ENCODE data around the gene ACER1.

GRCh38 chr19:6269101-6269886, 64.1 kb downstream of the ACER1 start:
- no peak for TF ChIP-seq CTCF (conservative IDR thresholded peaks at IDR 0.05; ENCODE audit: low read length)
- TF ChIP-seq EZH2phosphoT487 (IDR thresholded peaks at IDR 0.05; ENCODE audit: borderline replicate concordance) = no peak
